Trophoblast cell (in vitro differentiated cells and primary cell): ENCODE results near the gene NEB. TPM values are rescaled to one million over a fixed set of nuclear protein-coding genes. Genes with fewer than 3 reads are reported as not detected.

ENCODE experiments used
- DNase-seq, 2 donors: peaks; one replicate each; pipeline ENCODE4 v3.0.0-alpha.2; 2016
- H2AFZ ChIP-seq: 2 replicates; pipeline ENCODE4 v1.6.1; 2013; ENCODE audit warnings: low read length, moderate library complexity, mild to moderate bottlenecking; ENCODE audit not compliant: insufficient read depth, poor library complexity
- H2AK5ac ChIP-seq: 2 replicates; pipeline ENCODE4 v1.6.1; 2013; ENCODE audit warnings: mild to moderate bottlenecking, low read length
- H2BK120ac ChIP-seq: 2 replicates; pipeline ENCODE4 v1.6.1; 2013; ENCODE audit warnings: low read length, mild to moderate bottlenecking, moderate library complexity; ENCODE audit not compliant: insufficient read depth, poor library complexity
- H2BK12ac ChIP-seq: 2 replicates; pipeline ENCODE4 v1.6.1; 2013; ENCODE audit warnings: mild to moderate bottlenecking, low read length, moderate library complexity
- H2BK5ac ChIP-seq: 2 replicates; pipeline ENCODE4 v1.6.1; 2013; ENCODE audit warnings: low read length, low read depth, moderate library complexity, mild to moderate bottlenecking; ENCODE audit not compliant: poor library complexity
- H3K14ac ChIP-seq: 2 replicates; pipeline ENCODE4 v1.6.1; 2013; ENCODE audit warnings: mild to moderate bottlenecking, low read length
- H3K18ac ChIP-seq: 2 replicates; pipeline ENCODE4 v1.6.1; 2013; ENCODE audit warnings: mild to moderate bottlenecking, low read length
- H3K23ac ChIP-seq: 2 replicates; pipeline ENCODE4 v1.6.1; 2013; ENCODE audit warnings: low read length
- H3K27ac ChIP-seq: 2 replicates; pipeline ENCODE4 v1.5.1; 2013; ENCODE audit warnings: low read depth, mild to moderate bottlenecking, inconsistent platforms, low read length, moderate library complexity
- H3K27me3 ChIP-seq: 2 replicates; pipeline ENCODE4 v1.6.1; 2013; ENCODE audit warnings: inconsistent platforms, mild to moderate bottlenecking, low read length, moderate library complexity; ENCODE audit not compliant: insufficient read depth
- H3K36me3 ChIP-seq, 2 experiments: 1 replicate in 1 of 2; 2 replicates in 1 of 2; pipeline ENCODE4 v1.6.1; 2013; ENCODE audit warnings: low read length in 2 of 2, mild to moderate bottlenecking in 2 of 2, moderate library complexity in 1 of 2; ENCODE audit not compliant: insufficient read depth in 2 of 2, control insufficient read depth in 1 of 2
- H3K4ac ChIP-seq: 2 replicates; pipeline ENCODE4 v1.6.1; 2013; ENCODE audit warnings: low read depth, mild to moderate bottlenecking, low read length, moderate library complexity
- H3K4me1 ChIP-seq, 2 experiments: 1 replicate in 1 of 2; 2 replicates in 1 of 2; pipeline ENCODE4 v1.6.1; 2013; ENCODE audit warnings: low read length in 2 of 2, mild to moderate bottlenecking in 2 of 2, moderate library complexity in 1 of 2; ENCODE audit not compliant: insufficient read depth in 2 of 2, control insufficient read depth in 1 of 2
- H3K4me2 ChIP-seq: 2 replicates; pipeline ENCODE4 v1.6.1; 2013; ENCODE audit warnings: inconsistent platforms, mild to moderate bottlenecking, low read length, moderate library complexity
- H3K4me3 ChIP-seq: 2 replicates; pipeline ENCODE4 v1.5.1; 2013; ENCODE audit warnings: mild to moderate bottlenecking, low read depth, low read length, inconsistent platforms
- H3K79me1 ChIP-seq: one replicate; pipeline ENCODE4 v1.6.1; 2013; ENCODE audit warnings: low read length
- H3K79me2 ChIP-seq: 2 replicates; pipeline ENCODE4 v1.6.1; 2013; ENCODE audit warnings: low read length, mild to moderate bottlenecking; ENCODE audit not compliant: control insufficient read depth, insufficient read depth, poor library complexity
- H3K9ac ChIP-seq: 2 replicates; pipeline ENCODE4 v1.6.1; 2013; ENCODE audit warnings: mild to moderate bottlenecking, low read length
- H3K9me3 ChIP-seq: 2 replicates; pipeline ENCODE4 v1.6.1; 2013; ENCODE audit warnings: low read depth, mild to moderate bottlenecking, control low read depth, inconsistent platforms, low read length; ENCODE audit not compliant: insufficient read depth
- H4K12ac ChIP-seq: 2 replicates; pipeline ENCODE4 v1.6.1; 2013; ENCODE audit warnings: low read depth, mild to moderate bottlenecking, low read length, moderate library complexity
- H4K8ac ChIP-seq: 2 replicates; pipeline ENCODE4 v1.6.1; 2013; ENCODE audit warnings: low read depth, mild to moderate bottlenecking, low read length, moderate library complexity
- H4K91ac ChIP-seq: one replicate; pipeline ENCODE4 v1.6.1; 2013; ENCODE audit warnings: low read depth, mild to moderate bottlenecking, low read length, moderate library complexity
- WGBS: extraction: QIAGEN DNeasy Blood & Tissue Kit; methylation state at CpG from one replicate; pipeline ENCODE4 v1.1.7; 2013; ENCODE audit warnings: missing lambda C conversion rate; ENCODE audit not compliant: insufficient read length, insufficient coverage; ENCODE audit errors: extremely low coverage; 5-methylcytosine and 5-hydroxymethylcytosine counted together
- polyA plus RNA-seq: library from polyadenylated mRNA; stranded (reverse); fragments of 200-250 nt; gene quantifications from 2 replicates; pipeline ENCODE4 v1.2.3, GENCODE V29; 2013

Gene NEB
- polyA plus RNA-seq = 2.1 and 2.2 TPM in 2 replicates

GRCh38 chr2:151733771-151734672, at the start of gene NEB:
Gene NEB, minus strand, starts transcription at chr2:151734476. Its CDS starts 1,320 bp downstream, at chr2:151733156.
- Histone ChIP-seq H2BK12ac (no peak within 1 kb of the TSS), H3K4me1 (no peaks in the 10 kb centered on the region), H3K79me2 (no peaks in the 10 kb centered on the region), H3K79me1 (no peaks in the 10 kb centered on the region), H4K91ac (no peak within 1 kb of the TSS), H2AFZ (no peak within 1 kb of the TSS), H3K36me3 (no peaks in the 10 kb centered on the region), H3K23ac (no peak within 1 kb of the TSS), H3K9ac (no peak within 1 kb of the TSS), H3K9me3 (no peaks in the 10 kb centered on the region), H3K27ac (no peak within 1 kb of the TSS), H4K8ac (no peak within 1 kb of the TSS), H3K14ac (no peak within 1 kb of the TSS), H3K4me2 (no peak within 1 kb of the TSS), H3K27me3 (no peaks in the 10 kb centered on the region), H3K18ac (no peak within 1 kb of the TSS), H2BK120ac (no peak within 1 kb of the TSS), H2AK5ac (no peak within 1 kb of the TSS), H3K4me3 (no peak within 1 kb of the TSS), H4K12ac (no peak within 1 kb of the TSS), H2BK5ac (no peak within 1 kb of the TSS), H3K4ac (no peak within 1 kb of the TSS)
- DNase-seq = no peak
- WGBS = no CpG with 5 or more reads among the region's 11 CpGs

- no peak overlapping the region for H3K9ac ChIP-seq
- H2BK5ac ChIP-seq = no peak overlapping the region
- H2BK12ac ChIP-seq = no peak overlapping the region
- no peak overlapping the region for H2BK120ac ChIP-seq
- no peak overlapping the region for H4K91ac ChIP-seq
- no peak overlapping the region for H4K8ac ChIP-seq
- H3K4me3 ChIP-seq = no peak overlapping the region
- H3K9me3 ChIP-seq = no peaks in the 10 kb centered on the region
- H3K23ac ChIP-seq = no peak overlapping the region
- no peaks in the 10 kb centered on the region for H3K79me1 ChIP-seq
- no peak for DNase-seq
- H3K4ac ChIP-seq = no peak overlapping the region
- H3K4me1 ChIP-seq = no peaks in the 10 kb centered on the region
- H3K27me3 ChIP-seq = no peaks in the 10 kb centered on the region
- H3K4me2 ChIP-seq = no peak overlapping the region
- no peak overlapping the region for H2AFZ ChIP-seq
- no peak overlapping the region for H3K14ac ChIP-seq
- H3K18ac ChIP-seq = no peak overlapping the region
- H3K36me3 ChIP-seq = peaks cover 10 to 17% of the 10 kb centered on the region in 2 experiments
- no peak overlapping the region for H2AK5ac ChIP-seq
- H3K27ac ChIP-seq = no peak overlapping the region
- WGBS = no CpG with 5 or more reads among the region's 2 CpGs
- no peak overlapping the region for H4K12ac ChIP-seq
- H3K79me2 ChIP-seq = no peaks in the 10 kb centered on the region
These were observed 48.9 kb upstream of the NEB start for GRCh38 chr2:151783133-151783520.

GRCh38 chr2:151782378-151783132, 48.3 kb upstream of the NEB start:
- H3K4me3 ChIP-seq = no peak overlapping the region
- H2BK5ac ChIP-seq = no peak overlapping the region
- no peak overlapping the region for H3K27ac ChIP-seq
- DNase-seq = no peak
- H2BK120ac ChIP-seq = no peak overlapping the region
- H3K9me3 ChIP-seq = no peaks in the 10 kb centered on the region
- H2BK12ac ChIP-seq = no peak overlapping the region
- no peak overlapping the region for H2AK5ac ChIP-seq
- H3K18ac ChIP-seq = no peak overlapping the region
- H4K8ac ChIP-seq = no peak overlapping the region
- no peak overlapping the region for H3K14ac ChIP-seq
- no peaks in the 10 kb centered on the region for H3K4me1 ChIP-seq
- H3K9ac ChIP-seq = no peak overlapping the region
- no peak overlapping the region for H3K4ac ChIP-seq
- H4K91ac ChIP-seq = no peak overlapping the region
- H3K4me2 ChIP-seq = no peak overlapping the region
- no peaks in the 10 kb centered on the region for H3K79me1 ChIP-seq
- H4K12ac ChIP-seq = no peak overlapping the region
- peaks cover 8 to 14% of the 10 kb centered on the region in 2 experiments for H3K36me3 ChIP-seq
- no peak overlapping the region for H3K23ac ChIP-seq
- no peak overlapping the region for H2AFZ ChIP-seq
- WGBS = no CpG with 5 or more reads among the region's 6 CpGs
- H3K27me3 ChIP-seq = no peaks in the 10 kb centered on the region
- H3K79me2 ChIP-seq = no peaks in the 10 kb centered on the region

- no peaks in the 10 kb centered on the region for H3K4me1 ChIP-seq
- H4K91ac ChIP-seq = no peak overlapping the region
- peaks cover 12 to 19% of the 10 kb centered on the region in 2 experiments for H3K36me3 ChIP-seq
- H4K12ac ChIP-seq = no peak overlapping the region
- no peak overlapping the region for H3K4ac ChIP-seq
- H3K27me3 ChIP-seq = no peaks in the 10 kb centered on the region
- no peak overlapping the region for H3K27ac ChIP-seq
- no peak overlapping the region for H3K14ac ChIP-seq
- H2AFZ ChIP-seq = no peak overlapping the region
- no CpG with 5 or more reads among the region's 4 CpGs for WGBS
- DNase-seq = no peak
- H2BK12ac ChIP-seq = no peak overlapping the region
- H3K9ac ChIP-seq = no peak overlapping the region
- H2AK5ac ChIP-seq = no peak overlapping the region
- H3K4me3 ChIP-seq = no peak overlapping the region
- H2BK120ac ChIP-seq = no peak overlapping the region
- no peaks in the 10 kb centered on the region for H3K9me3 ChIP-seq
- no peak overlapping the region for H3K18ac ChIP-seq
- H2BK5ac ChIP-seq = no peak overlapping the region
- no peaks in the 10 kb centered on the region for H3K79me1 ChIP-seq
- no peak overlapping the region for H3K4me2 ChIP-seq
- H3K23ac ChIP-seq = no peak overlapping the region
- no peak overlapping the region for H4K8ac ChIP-seq
- H3K79me2 ChIP-seq = no peaks in the 10 kb centered on the region
These were observed 47.4 kb upstream of the NEB start for GRCh38 chr2:151781642-151782041.
